ENCODE data around the gene WDR6.

DNA sequence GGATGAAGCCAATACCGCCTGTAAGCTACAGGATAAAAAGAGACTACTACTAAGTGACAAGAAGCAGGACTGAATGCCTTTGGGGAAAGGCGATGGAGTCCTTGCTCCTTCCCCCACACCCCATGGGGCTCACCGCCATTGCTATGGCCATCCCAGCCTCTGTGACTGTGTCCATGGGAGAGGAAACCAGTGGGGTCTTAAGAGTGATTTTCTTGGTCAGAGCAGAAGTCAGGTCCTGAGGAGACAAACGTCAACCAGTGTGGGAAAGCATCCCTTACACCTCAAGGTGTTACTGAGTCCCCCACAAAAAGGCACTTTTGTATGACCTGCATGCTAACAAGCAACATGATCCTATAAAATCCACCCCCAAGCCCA lies 21.1 kb downstream of the WDR6 start:
- no peak for TF ChIP-seq CTCF (IDR thresholded peaks at IDR 0.05; ENCODE audit: low read depth, low read length, missing input control)
- no peak for TF ChIP-seq FOXA2 (IDR thresholded peaks at IDR 0.05)
- TF ChIP-seq JUND (IDR thresholded peaks at IDR 0.05): no peak

Data from liver (tissue), 3 donors.